CD14-positive monocyte (primary cell): Measurements from ENCODE around the gene UTRN. TPM values are rescaled to one million over a fixed set of nuclear protein-coding genes. Genes with fewer than 3 reads are reported as not detected.

Experiments
- DNase-seq, 3 donors: peaks; one replicate each; pipeline ENCODE4 v3.0.0-alpha.2; 2011 to 2022
- H2AFZ ChIP-seq: 2 replicates; pipeline ENCODE4 v1.6.0; 2012; ENCODE audit warnings: mild to moderate bottlenecking, low read depth, low read length, inconsistent platforms; ENCODE audit not compliant: insufficient read depth, poor library complexity, severe bottlenecking
- H3K27ac ChIP-seq, 2 donors: 1 replicate in 1 of 2; 2 replicates in 1 of 2; pipeline ENCODE4 v1.5.1; 2012 to 2013; ENCODE audit warnings: low read length in 2 of 2, control low read depth in 1 of 2, inconsistent platforms in 1 of 2, low read depth in 1 of 2, mild to moderate bottlenecking in 1 of 2
- H3K27me3 ChIP-seq, 2 donors: one replicate each; pipeline versions ENCODE4 v1.6.0 to v1.6.1; 2011 to 2013; ENCODE audit warnings: low read length in 2 of 2; ENCODE audit not compliant: control insufficient read depth in 2 of 2, insufficient read depth in 2 of 2
- H3K36me3 ChIP-seq, 2 donors: replicated peaks in 1 of 2; 1 replicate in 1 of 2; 2 replicates in 1 of 2; pipeline versions ENCODE4 v1.5.1 to v1.6.1; 2012 to 2013; ENCODE audit warnings: low read length in 2 of 2, control low read depth in 1 of 2, inconsistent platforms in 1 of 2, mild to moderate bottlenecking in 1 of 2; ENCODE audit not compliant: insufficient read depth in 2 of 2, control insufficient read depth in 1 of 2
- H3K4me1 ChIP-seq, 2 donors: 1 replicate in 1 of 2; 2 replicates in 1 of 2; pipeline versions ENCODE4 v1.5.1 to v1.6.1; 2012 to 2013; ENCODE audit warnings: low read length in 2 of 2, control low read depth in 1 of 2, inconsistent platforms in 1 of 2, mild to moderate bottlenecking in 1 of 2, moderate library complexity in 1 of 2; ENCODE audit not compliant: insufficient read depth in 2 of 2, control insufficient read depth in 1 of 2
- H3K4me2 ChIP-seq: replicated peaks from 2 replicates; pipeline ENCODE3; 2012; ENCODE audit warnings: low read length, moderate library complexity, mild to moderate bottlenecking; ENCODE audit not compliant: poor library complexity, severe bottlenecking; ENCODE audit errors: extremely low read depth
- H3K4me3 ChIP-seq, 3 experiments: fragments of 200-600 bp in 1 of 3; sonication (generic) in 1 of 3; replicated peaks in 1 of 3; 1 replicate in 2 of 3; 2 replicates in 1 of 3; pipeline ENCODE4 v1.5.1; 2011 to 2013; ENCODE audit warnings: low read length in 3 of 3, mild to moderate bottlenecking in 3 of 3, control low read depth in 2 of 3, low read depth in 2 of 3, inconsistent platforms in 1 of 3, moderate library complexity in 1 of 3
- H3K79me2 ChIP-seq: 2 replicates; pipeline ENCODE4 v1.6.0; 2012; ENCODE audit warnings: mild to moderate bottlenecking, control low read depth, inconsistent platforms, low read length, moderate library complexity; ENCODE audit not compliant: insufficient read depth
- H3K9ac ChIP-seq: 2 replicates; pipeline ENCODE4 v1.6.0; 2017; ENCODE audit warnings: low read length, mild to moderate bottlenecking; ENCODE audit not compliant: insufficient read depth, poor library complexity, severe bottlenecking
- H3K9me3 ChIP-seq, 2 donors: replicated peaks in 1 of 2; 1 replicate in 1 of 2; 2 replicates in 1 of 2; pipeline versions ENCODE4 v1.5.1 to v1.6.1; 2012 to 2013; ENCODE audit warnings: low read length in 2 of 2, control low read depth in 1 of 2; ENCODE audit not compliant: control insufficient read depth in 1 of 2, insufficient read depth in 1 of 2
- H4K20me1 ChIP-seq: 2 replicates; pipeline ENCODE4 v1.6.0; 2012; ENCODE audit warnings: mild to moderate bottlenecking, low read length, control low read depth, moderate library complexity; ENCODE audit not compliant: insufficient read depth
- H3K27ac Mint-ChIP-seq, 7 donors: one replicate each; pipeline ENCODE4 v1.8.0; 2020; ENCODE audit warnings: mild to moderate bottlenecking in 7 of 7, mixed read lengths in 7 of 7, moderate library complexity in 6 of 7, inconsistent platforms in 2 of 7
- H3K27me3 Mint-ChIP-seq, 3 donors: one replicate each; pipeline ENCODE4 v1.8.0; 2021 to 2022; ENCODE audit warnings: low read depth in 3 of 3, mild to moderate bottlenecking in 3 of 3, mixed read lengths in 3 of 3, moderate library complexity in 3 of 3, inconsistent platforms in 1 of 3
- H3K36me3 Mint-ChIP-seq, 2 donors: one replicate each; pipeline ENCODE4 v1.8.0; 2020; ENCODE audit warnings: mixed read lengths in 2 of 2, inconsistent platforms in 1 of 2, mild to moderate bottlenecking in 1 of 2
- H3K4me1 Mint-ChIP-seq: one replicate; pipeline ENCODE4 v1.8.0; 2020; ENCODE audit warnings: mild to moderate bottlenecking, mixed read lengths
- H3K4me3 Mint-ChIP-seq, 2 donors: one replicate each; pipeline ENCODE4 v1.8.0; 2020; ENCODE audit warnings: mild to moderate bottlenecking in 2 of 2, mixed read lengths in 2 of 2, moderate library complexity in 1 of 2
- H3K9me3 Mint-ChIP-seq, 7 donors: one replicate each; pipeline ENCODE4 v1.8.0; 2020 to 2022; ENCODE audit warnings: mixed read lengths in 7 of 7, mild to moderate bottlenecking in 6 of 7, moderate library complexity in 6 of 7, inconsistent platforms in 2 of 7
- WGBS: methylation state at CpG from one replicate; pipeline ENCODE4 v1.1.5; 2013; ENCODE audit warnings: missing lambda C conversion rate; ENCODE audit not compliant: insufficient coverage; 5-methylcytosine and 5-hydroxymethylcytosine counted together
- intact Hi-C, 2 donors: fragments of 100-400 bp; cut with micrococcal nuclease; formaldehyde crosslinking; loops; one replicate each; pipeline versions ENCODE4 v1.15.0 to v1.15.1; 2023
- polyA plus RNA-seq, 3 donors: library from polyadenylated mRNA; depleted of rRNA in 1 of 3; unstranded in 2 of 3; stranded (reverse) in 1 of 3; fragments of 300-500 nt in 2 of 3; fragments of >200 nt in 1 of 3; fragmentation: Illumina TruSeq in 2 of 3; gene quantifications; 1 replicate in 2 of 3; 2 replicates in 1 of 3; pipeline ENCODE4 v1.2.3, GENCODE V29; 2012 to 2021
- TF ChIP-seq, protein P1 (sequence below): fragments of 200-600 bp; IDR thresholded peaks from one replicate; pipeline ENCODE4 v1.8.0; 2022; ENCODE audit warnings: antibody characterized with exemption, mild to moderate bottlenecking

The UTRN gene
- polyA plus RNA-seq, 3 donors = 21.8 to 106 (median 66.1) TPM

DNA sequence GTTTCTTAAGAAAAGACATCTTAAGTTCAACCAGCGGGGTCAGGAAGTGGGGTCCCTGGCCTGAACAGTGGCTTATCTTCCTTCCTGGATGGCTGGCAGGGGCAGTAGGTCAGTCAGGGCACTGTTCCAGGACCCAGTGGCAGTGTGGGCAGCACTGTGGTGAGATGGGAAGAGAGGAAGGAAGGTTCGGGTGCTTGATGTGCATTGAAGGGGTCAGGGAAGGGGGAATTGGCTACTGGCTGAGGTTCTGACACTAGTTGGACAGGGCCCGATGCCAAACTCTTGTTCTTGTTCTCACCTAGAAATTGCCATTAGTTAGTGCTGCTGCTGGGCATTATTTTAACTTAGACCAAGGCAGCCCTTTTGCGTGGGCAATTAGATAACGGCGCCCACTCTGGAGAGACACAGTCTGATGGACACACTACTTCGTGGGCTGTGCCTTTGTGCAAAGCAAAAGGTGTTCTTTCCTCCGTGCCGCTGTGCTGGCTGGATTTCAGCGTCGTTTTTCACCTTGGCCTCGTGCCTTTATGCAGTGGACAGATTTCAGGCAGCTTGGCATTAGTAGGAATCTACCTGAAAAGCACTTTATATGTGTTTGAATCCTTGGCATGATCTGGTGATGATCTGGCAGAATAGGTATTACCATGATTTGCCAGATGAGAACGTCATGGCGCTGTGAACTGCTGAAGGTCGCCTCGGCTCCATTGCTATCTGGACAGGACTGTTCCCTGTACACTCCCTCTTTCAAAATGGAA, 30.3 kb downstream of the UTRN start:
- 85% methylated on average over 16 of the region's 16 CpGs for WGBS

More for the DNA sequence above, 30.3 kb downstream of the UTRN start:
- H3K36me3 ChIP-seq = peaks cover 0 to 20% of the 10 kb centered on the region in 2 donors
- no peak overlapping the region for H3K4me2 ChIP-seq
- peaks cover 11 to 28% of the 10 kb centered on the region in 2 donors for H3K4me1 ChIP-seq
- H3K4me3 ChIP-seq = no peak overlapping the region
- H3K9me3 ChIP-seq = no peaks in the 10 kb centered on the region
- Mint-ChIP-seq H3K36me3 (peaks cover 6 to 19% of the 10 kb centered on the region in 2 donors), H3K27ac (peak overlapping the region in 4 of 7 donors; percentile 27 to 89 (median 56)), H3K4me3 (no peak overlapping the region), H3K9me3 (peaks cover 0 to 3% (median 0%) of the 10 kb centered on the region in 7 donors), H3K4me1 (peaks cover 34% of the 10 kb centered on the region), H3K27me3 (no peaks in the 10 kb centered on the region)
- H3K9ac ChIP-seq = no peak overlapping the region
- H3K79me2 ChIP-seq = peaks cover 95% of the 10 kb centered on the region
- H4K20me1 ChIP-seq = peaks cover 89% of the 10 kb centered on the region
- H2AFZ ChIP-seq = no peak overlapping the region
- intact Hi-C loops = loop anchor here in 1 of 2 donors (10.0 kb wide), 1 partner anchor 49 kb away; no protein-coding TSS in a partner anchor
- DNase-seq = no peak
- H3K27me3 ChIP-seq = no peaks in the 10 kb centered on the region
- TF ChIP-seq, protein P1, sequence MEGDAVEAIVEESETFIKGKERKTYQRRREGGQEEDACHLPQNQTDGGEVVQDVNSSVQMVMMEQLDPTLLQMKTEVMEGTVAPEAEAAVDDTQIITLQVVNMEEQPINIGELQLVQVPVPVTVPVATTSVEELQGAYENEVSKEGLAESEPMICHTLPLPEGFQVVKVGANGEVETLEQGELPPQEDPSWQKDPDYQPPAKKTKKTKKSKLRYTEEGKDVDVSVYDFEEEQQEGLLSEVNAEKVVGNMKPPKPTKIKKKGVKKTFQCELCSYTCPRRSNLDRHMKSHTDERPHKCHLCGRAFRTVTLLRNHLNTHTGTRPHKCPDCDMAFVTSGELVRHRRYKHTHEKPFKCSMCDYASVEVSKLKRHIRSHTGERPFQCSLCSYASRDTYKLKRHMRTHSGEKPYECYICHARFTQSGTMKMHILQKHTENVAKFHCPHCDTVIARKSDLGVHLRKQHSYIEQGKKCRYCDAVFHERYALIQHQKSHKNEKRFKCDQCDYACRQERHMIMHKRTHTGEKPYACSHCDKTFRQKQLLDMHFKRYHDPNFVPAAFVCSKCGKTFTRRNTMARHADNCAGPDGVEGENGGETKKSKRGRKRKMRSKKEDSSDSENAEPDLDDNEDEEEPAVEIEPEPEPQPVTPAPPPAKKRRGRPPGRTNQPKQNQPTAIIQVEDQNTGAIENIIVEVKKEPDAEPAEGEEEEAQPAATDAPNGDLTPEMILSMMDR = no peak
- peak overlapping the region in 1 of 2 donors; percentile 21 for H3K27ac ChIP-seq
